Cerebellar cortex (tissue), 1 donor: Measurements from ENCODE around the gene CLNK.

Experiments
- DNase-seq: peaks from one replicate; pipeline ENCODE4 v3.0.0-alpha.2; 2015; ENCODE audit warnings: low spot score

CLNK gene

GRCh38 chr4:10608501-10609219 lies 75.9 kb downstream of the CLNK start:
- no peak for DNase-seq

- no peak for DNase-seq
These were observed 77.4 kb downstream of the CLNK start for GRCh38 chr4:10607206-10607605.

GRCh38 chr4:10606483-10607155 lies 77.9 kb downstream of the CLNK start:
- DNase-seq: no peak

DNA sequence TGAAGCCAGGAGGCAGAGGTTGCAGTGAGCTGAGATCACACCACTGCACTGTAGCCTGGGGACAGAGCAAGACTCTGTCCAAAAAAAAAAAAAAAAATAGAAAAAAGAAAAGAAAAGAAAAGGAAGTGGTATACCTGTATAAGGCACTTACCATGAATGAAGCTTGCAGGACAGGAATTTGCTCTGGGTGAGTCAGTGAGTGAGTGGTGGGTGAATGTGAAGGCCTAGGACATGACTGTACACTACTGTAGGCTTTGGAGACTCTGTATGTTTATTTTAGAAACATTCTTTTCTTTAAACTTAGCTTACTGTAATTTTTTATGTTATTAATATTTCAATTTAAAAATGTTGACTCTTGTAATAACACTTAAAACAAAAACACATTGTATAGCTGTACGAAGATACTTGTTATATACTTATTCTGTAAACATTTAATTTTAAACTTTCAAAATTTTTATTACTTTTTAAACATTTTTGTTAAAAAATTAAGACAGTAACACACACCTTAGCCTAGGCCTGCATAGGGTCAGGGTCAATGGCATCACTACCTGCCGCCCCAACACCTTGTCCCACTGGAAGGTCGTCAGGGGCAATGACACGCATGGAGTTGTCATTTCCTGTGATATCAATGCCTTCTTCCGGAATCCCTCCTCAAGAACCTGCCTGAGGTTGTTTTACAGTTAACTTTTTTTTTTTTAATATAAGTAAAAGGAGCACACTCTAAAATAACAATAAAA lies 78.7 kb downstream of the CLNK start:
- no peak for DNase-seq

DNA sequence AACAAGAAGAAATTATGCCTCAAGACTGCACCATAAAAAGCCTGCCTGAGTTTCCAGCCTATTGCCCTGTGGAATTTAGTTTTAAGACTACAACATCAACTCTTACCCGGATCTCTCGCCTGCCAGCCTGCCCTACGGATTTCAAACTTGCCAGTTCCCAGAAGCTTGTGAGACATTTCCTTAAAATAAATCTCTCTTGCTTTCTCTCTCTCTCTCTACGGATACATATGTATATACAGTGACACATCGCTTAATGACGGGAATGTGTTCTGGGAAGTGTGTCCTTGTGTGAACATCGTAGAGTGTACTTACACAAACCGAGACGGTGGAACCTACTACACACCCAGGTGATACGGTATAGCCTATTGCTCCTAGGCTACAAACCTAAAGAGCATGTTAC lies 79.5 kb downstream of the CLNK start:
- DNase-seq: no peak

GRCh38 chr4:10599574-10599973 lies 85.0 kb downstream of the CLNK start:
- DNase-seq: no peak

GRCh38 chr4:10598829-10599228 lies 85.7 kb downstream of the CLNK start:
- no peak for DNase-seq

- DNase-seq: no peak
These were observed 87.8 kb downstream of the CLNK start for GRCh38 chr4:10596586-10597290.

DNA sequence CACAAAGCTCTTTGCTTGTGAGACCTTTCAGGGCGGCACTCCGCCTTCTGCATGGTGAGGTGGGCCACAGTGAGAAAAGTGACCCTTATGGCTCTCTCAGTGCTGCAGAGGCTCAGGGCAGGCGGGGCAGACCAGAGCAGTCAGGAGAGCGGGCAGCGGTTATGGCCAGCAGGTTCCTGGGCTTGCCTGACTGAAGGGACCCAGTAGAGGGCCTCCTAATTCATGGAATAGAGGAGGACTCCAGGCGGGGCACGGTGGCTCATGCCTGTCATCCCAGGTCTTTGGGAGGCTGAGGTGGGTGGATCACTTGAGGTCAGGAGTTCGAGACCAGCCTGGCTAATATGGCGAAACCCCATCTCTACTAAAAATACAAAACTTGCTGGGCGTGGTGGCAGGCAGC lies 91.4 kb downstream of the CLNK start:
- no peak for DNase-seq

DNA sequence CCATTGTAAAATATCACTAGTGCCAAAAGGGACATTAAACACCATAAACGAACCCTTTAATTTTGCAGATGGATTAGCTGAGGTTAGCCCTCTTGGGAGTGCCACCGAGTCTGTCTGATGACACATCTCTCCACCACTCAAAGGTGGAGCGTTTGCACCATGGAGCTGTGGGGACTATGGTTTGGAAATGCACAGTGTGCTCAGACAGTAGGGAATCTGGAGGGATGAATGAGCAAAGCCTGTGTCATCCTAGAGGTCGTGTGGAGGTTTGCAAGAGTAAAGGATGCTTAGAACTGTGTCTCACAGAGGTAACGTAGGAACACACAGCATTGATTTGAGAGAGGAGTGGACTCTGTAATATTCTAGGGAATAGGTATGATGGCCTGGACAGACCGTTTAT lies 93.7 kb downstream of the CLNK start:
- no peak for DNase-seq

- no peak for DNase-seq
These were observed 94.8 kb downstream of the CLNK start for GRCh38 chr4:10589799-10590198.

DNA sequence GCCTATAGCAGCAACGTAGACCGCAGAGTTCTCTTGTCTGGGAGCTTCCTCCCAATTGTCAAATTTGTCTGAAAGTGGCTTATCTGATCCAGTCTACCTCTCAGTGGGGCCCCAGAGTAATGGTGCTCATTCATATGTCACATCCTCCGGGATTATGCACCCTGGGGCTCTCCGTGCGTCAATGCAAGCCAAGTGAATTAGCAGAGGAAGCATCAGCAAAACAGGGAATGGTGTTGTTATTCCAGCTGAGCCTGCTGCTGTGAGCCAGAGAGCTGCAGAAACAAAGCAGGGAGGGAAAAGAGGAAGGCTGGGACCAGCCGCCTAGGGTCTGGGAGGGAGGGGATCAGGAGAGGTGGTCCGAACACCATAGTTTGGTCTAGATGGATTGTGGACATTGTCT lies 95.2 kb downstream of the CLNK start:
- DNase-seq: no peak

DNA sequence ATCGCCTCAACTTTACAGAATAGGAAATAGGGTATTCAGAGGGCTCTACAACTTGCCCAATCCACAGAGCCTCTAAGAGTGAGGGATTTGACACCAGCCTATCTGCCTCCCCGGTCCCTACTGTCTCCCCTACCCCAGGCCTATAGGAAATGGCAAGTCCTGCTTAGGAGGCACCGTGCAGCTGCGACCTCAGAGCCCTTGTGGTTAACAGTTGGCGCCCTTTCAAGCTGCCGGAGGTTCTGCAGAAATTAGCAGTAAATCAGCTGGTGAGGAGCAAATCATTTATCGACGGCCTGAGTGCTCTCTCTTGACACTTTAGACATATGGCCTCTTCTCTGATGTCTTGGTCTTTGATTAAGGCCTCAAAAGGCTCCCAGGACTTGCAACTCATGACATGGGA lies 96.9 kb downstream of the CLNK start:
- DNase-seq: no peak

DNA sequence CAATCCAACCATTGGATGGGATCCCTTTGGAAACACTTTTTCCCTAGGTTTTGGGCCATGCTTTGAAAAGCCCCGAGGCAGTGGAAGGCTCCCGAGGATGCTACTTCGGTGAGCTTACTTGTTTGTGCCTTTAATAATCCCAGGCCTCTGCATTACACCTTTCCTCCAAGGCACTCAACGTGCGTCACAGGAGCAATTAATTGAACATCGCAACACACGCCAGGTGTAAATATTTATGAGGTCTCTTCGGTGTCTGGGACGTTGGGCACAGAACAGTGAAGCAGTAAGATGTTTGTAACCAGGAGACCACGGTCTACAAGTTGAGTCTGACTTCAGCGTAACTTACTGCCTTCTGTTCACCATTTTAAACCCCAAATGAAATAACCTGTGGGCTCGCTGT lies 97.3 kb downstream of the CLNK start:
- DNase-seq: no peak

GRCh38 chr4:10584042-10584441 lies 100.5 kb downstream of the CLNK start:
- no peak for DNase-seq

GRCh38 chr4:10582951-10583350 lies 101.6 kb downstream of the CLNK start:
- no peak for DNase-seq

- peak; percentile 70 for DNase-seq
These were observed 102.4 kb downstream of the CLNK start for GRCh38 chr4:10582059-10582686.

DNA sequence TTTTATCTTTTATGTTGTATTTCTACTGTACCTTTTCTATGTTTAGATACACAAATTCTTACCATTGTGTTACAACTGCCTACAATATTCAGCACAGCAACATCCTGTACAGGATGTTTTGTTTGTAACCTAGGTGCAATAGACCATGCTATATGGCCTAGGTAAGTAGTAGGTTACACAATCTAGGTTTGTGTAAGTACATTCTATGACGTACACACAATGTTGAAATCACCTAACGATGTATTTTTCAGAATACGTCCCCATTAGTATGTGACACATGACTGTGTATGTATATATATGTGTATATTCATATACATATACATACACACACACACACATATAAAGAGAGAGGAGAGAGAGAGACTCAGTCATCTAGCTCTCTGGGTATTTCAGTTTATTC lies 103.5 kb downstream of the CLNK start:
- no peak for DNase-seq

GRCh38 chr4:10579648-10580047 lies 104.9 kb downstream of the CLNK start:
- DNase-seq: no peak

GRCh38 chr4:10577508-10578426 lies 106.8 kb downstream of the CLNK start:
- DNase-seq: no peak

- DNase-seq: no peak
These were observed 107.5 kb downstream of the CLNK start for GRCh38 chr4:10577018-10577417.
